ENCODE measurements around the gene NKX3-2. TPM values are rescaled to one million over a fixed set of nuclear protein-coding genes. Genes with fewer than 3 reads are reported as not detected.

NKX3-2 gene
- total RNA-seq, 1 donor from 2014 or later = 0.06 TPM

GRCh38 chr4:13531625-13531998, 12.7 kb downstream of the NKX3-2 start:
- DNase-seq (ENCODE audit: low spot score) = no peak

GRCh38 chr4:13530823-13531624, 13.3 kb downstream of the NKX3-2 start:
- DNase-seq (ENCODE audit: low spot score) = no peak

- no peak for DNase-seq (ENCODE audit: low spot score)
These were observed 15.0 kb downstream of the NKX3-2 start for GRCh38 chr4:13529128-13529919.

GRCh38 chr4:13528821-13529127, 15.5 kb downstream of the NKX3-2 start:
- no peak for DNase-seq (ENCODE audit: low spot score)

GRCh38 chr4:13527981-13528820, 16.1 kb downstream of the NKX3-2 start:
- DNase-seq (ENCODE audit: low spot score) = no peak

- DNase-seq (ENCODE audit: low spot score) = no peak
These were observed 16.9 kb downstream of the NKX3-2 start for GRCh38 chr4:13527192-13527980.

GRCh38 chr4:13526658-13527057, 17.6 kb downstream of the NKX3-2 start:
- DNase-seq (ENCODE audit: low spot score) = no peak

- DNase-seq (ENCODE audit: low spot score) = no peak
These were observed 18.6 kb downstream of the NKX3-2 start for GRCh38 chr4:13525606-13526281.

- no peak for DNase-seq (ENCODE audit: low spot score)
These were observed 19.6 kb downstream of the NKX3-2 start for GRCh38 chr4:13524504-13525243.

GRCh38 chr4:13523591-13524503, 20.5 kb downstream of the NKX3-2 start:
- DNase-seq (ENCODE audit: low spot score) = no peak

GRCh38 chr4:13523105-13523477, 21.2 kb downstream of the NKX3-2 start:
- no peak for DNase-seq (ENCODE audit: low spot score)

GRCh38 chr4:13522282-13523104, 21.8 kb downstream of the NKX3-2 start:
- no peak for DNase-seq (ENCODE audit: low spot score)

GRCh38 chr4:13521047-13521446, 23.3 kb downstream of the NKX3-2 start:
- no peak for DNase-seq (ENCODE audit: low spot score)

GRCh38 chr4:13516315-13516860, 27.9 kb downstream of the NKX3-2 start:
- DNase-seq (ENCODE audit: low spot score) = no peak

- DNase-seq (ENCODE audit: low spot score) = no peak
These were observed 29.0 kb downstream of the NKX3-2 start for GRCh38 chr4:13515268-13515667.

- DNase-seq (ENCODE audit: low spot score) = no peak
These were observed 29.6 kb downstream of the NKX3-2 start for GRCh38 chr4:13514722-13515121.

- DNase-seq (ENCODE audit: low spot score) = no peak
These were observed 33.2 kb downstream of the NKX3-2 start for GRCh38 chr4:13511101-13511500.

- DNase-seq (ENCODE audit: low spot score) = no peak
These were observed 34.9 kb downstream of the NKX3-2 start for GRCh38 chr4:13509442-13509841.
